Glomerular endothelial cell (primary cell): ENCODE data around the gene COMMD8. TPM values are rescaled to one million over a fixed set of nuclear protein-coding genes. Genes with fewer than 3 reads are reported as not detected.

Experiments
- DNase-seq: peaks from one replicate; pipeline ENCODE4 v3.0.0-alpha.2; 2011; ENCODE audit warnings: low read depth, low spot score; ENCODE audit errors: extremely low read depth
- total RNA-seq: library from RNA; depleted of rRNA; stranded (reverse); fragments of >200 nt; gene quantifications from 2 replicates; pipeline ENCODE4 v1.2.3, GENCODE V29; 2015

The COMMD8 gene
- total RNA-seq, 1 donor from 2014 or later, result 14.4 TPM

DNA sequence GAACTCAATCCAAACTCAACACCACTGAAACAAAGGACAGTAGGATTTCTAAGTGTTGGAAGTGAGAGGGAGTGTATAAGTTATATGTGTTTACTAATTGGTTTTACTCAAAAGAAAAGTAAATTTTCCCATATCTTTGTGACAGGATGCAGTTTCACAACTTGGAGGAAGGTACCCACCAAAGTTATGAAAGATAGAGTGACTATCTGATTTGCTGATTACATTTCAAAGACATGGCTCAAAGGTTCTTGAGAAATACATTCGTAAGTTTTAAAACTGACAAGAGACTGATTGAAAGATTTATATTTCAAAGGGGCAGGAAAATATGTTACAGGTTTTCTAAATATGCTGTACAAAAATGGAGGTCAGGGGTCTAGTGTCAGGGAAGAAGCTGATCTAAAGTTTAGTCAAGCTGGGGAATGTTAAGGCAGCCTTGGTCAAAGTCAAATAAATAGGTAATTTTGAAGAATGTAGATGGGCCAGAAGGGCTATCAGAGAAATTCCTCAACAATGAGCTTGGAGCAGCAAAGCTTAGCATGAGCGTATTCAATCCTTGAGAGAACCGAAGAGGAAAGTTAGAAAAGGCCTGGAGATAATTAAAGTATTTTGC, 9.7 kb upstream of the COMMD8 start:
- DNase-seq, result no peak

- no peak for DNase-seq
These were observed 8.1 kb upstream of the COMMD8 start for GRCh38 chr4:47471591-47471990.

DNA sequence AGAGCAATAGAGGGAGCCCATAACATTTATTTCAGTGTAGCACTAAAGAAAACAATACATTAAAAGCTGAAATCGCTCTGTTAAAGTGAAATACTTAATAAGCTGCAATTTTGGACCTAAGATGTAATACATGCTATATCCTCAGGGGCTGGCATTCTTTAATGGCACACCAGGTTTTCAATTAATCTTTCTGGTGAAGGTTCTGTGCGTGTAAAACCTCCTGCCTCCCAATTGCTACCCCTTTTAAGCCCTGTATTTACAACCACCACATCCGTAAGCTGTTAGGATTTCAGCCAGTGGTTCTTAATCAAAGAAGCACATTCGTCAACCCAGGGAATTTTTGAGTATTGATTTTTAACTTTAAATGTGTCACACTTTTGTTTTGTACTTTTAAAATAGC, 7.6 kb upstream of the COMMD8 start:
- no peak for DNase-seq

- no peak for DNase-seq
These were observed 6.4 kb upstream of the COMMD8 start for GRCh38 chr4:47469951-47470350.

DNA sequence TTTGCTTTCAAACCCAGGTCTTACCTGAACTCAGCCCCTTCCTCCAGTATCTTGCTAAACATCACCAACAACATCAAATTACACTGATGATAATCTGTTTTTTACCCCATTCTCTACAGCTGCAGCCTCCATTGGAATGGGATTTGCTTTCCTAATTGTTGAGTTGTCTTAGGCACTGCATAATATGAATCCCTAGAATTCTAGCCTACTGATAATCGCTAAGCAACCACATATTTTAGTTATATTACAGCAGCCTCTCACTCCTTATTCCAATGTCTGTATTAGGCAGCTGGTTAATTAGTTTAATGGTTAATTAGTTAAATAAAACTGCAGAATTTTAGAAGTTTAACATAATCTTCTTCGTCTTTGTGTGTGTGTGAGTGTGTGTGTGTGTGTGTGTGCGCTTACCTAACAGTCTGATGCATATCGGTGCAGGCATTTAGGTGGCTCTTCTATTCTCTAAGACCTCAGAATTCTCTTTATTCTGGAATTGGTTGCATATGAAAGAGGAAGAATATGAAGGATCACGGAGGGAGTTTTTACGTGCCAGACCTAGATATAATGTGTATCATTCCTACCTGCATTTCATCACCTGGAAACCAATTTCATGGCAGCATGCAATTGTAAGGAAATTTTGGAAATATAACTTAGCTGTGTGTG, 5.3 kb upstream of the COMMD8 start:
- DNase-seq, result no peak

DNA sequence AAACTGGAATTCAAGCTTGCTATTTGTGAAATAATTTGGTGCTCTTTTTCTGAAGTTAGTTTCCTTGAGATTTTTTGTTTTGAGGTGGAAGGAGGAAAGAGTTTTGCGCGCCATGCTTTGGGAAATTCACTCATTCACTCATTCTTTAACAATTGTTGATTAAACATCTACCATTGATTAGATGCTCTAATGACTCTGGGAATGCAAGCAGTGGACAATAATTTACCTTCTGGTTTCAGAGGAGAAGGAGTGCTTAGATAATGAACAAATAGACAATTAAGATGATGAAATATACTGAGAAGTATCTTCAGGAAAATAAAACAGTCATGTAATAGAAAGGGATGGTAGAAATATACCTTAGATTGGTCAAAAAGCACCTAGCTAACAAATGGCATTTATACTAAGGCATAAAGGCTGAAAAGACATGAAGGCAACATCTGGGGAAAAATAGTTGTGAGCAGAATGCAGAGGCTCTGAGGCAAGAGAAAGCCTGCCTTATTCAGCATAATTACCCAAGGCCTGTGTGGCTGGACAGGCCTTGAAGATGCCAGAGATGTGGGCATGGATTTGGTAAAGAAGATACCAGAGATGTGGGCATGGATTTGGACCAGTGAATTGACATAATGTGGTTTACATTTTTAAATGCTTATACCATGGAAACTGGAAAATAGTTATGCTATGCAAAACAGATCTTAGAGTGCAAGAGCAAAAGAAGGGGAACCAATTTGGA, 2.7 kb upstream of the COMMD8 start:
- no peak for DNase-seq

- DNase-seq, result no peak
These were observed 1.5 kb upstream of the COMMD8 start for GRCh38 chr4:47465004-47465403.

DNA sequence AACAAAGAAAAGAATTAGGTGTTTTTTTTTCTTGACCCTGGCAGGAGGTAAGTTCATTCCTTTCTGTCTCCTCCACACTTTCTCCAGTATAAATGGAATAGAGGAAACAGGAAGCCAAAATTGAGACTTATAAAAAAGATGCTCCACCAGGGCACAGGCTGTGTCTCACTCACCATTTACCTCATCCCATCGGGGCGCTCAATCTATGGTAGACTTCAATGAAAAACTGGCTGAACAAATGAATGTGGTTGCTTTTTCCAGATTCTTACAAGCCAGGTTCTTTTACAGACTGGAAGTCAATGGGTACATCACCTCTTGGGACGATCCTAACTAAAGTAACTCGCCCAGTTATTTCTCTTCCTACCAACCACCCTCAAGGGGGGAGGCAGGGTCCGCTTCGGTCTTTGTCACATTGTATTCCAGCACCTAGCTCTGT, 685 bp downstream of the COMMD8 start:
- DNase-seq, result no peak

- DNase-seq, result no peak
These were observed 11.8 kb downstream of the COMMD8 start for GRCh38 chr4:47451657-47452056.

DNA sequence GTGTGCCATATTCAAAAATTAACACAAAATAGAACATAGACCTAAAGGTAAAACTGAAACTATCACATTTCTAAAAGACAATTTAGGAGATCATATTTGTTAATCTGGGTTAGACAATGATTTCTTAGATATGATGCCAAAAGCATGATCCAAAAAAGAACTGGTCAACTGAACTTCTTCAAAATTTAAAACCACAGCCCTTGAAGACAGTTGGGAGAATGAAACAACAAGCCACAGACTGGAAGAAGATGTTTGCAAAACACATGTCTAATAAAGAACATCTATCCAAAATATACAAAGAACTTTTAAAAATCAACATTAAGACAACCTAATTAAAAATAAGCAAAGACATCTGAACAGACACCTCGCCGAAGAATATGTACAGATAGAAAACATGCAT, 19.5 kb downstream of the COMMD8 start:
- DNase-seq, result no peak

DNA sequence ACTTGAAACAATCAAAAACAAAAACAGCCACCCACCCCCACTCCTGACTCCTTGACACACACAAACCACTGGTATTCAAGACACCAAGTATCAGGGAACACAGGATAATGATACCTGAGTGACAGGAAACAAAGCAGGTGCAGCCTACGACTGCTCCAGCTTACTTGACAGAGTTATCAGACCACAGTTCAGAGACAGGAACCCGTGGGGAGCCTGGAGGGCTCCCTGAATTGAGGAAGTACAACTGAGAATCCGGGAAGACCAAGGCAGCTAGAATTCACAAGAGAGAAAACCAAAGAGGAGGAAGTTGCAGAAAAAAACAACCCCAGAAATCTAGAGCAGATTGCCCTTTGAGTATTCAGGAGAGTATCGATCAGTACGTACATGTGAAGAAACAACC, 20.5 kb downstream of the COMMD8 start:
- DNase-seq, result no peak

GRCh38 chr4:47434931-47435330, 28.6 kb downstream of the COMMD8 start:
- DNase-seq, result no peak

GRCh38 chr4:47432749-47433148, 30.8 kb downstream of the COMMD8 start:
- DNase-seq, result no peak

- DNase-seq, result no peak
These were observed 35.6 kb downstream of the COMMD8 start for GRCh38 chr4:47427935-47428334.

DNA sequence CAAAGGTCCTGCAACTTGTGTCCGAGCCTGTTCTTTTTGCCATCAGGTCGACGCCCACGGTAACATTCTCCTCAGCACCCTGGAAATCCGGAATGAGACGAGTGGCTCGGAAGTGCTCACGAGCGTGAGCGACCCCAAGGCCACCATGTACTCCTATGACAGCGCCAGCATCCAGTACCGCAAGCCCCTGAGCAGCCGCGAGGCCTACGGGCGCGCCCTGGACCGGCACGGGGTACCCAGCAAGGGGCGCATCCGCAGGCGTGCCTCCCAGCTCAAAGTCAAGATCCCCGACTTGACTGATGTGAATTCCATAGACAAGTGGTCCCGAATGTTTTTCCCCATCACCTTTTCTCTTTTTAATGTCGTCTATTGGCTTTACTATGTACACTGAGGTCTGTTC, 37.9 kb downstream of the COMMD8 start:
- no peak for DNase-seq

GRCh38 chr4:47419296-47419695, 44.2 kb downstream of the COMMD8 start:
- no peak for DNase-seq

DNA sequence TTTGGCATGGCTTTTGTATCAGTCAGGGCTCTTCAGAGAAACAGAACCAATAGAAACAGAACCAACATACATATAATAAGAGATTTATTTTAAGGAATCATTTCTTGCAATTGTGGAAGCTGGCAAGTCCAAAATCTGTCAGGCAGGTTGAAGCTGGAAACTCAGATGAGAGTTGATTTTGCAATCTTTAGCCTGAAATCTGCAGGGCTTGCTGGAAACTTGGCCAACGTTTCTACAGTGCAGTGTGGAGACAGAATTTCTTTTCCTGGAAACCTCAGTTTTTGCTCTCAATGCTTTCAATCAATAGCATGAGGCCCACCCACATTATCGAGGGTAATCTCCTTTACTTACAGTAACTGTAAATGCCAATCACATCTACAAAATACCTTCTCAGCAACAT, 45.4 kb downstream of the COMMD8 start:
- DNase-seq, result no peak

- no peak for DNase-seq
These were observed 47.8 kb downstream of the COMMD8 start for GRCh38 chr4:47415719-47416118.

- no peak for DNase-seq
These were observed 50.0 kb downstream of the COMMD8 start for GRCh38 chr4:47413521-47413920.

- no peak for DNase-seq
These were observed 53.2 kb downstream of the COMMD8 start for GRCh38 chr4:47410271-47410670.

- no peak for DNase-seq
These were observed 57.1 kb downstream of the COMMD8 start for GRCh38 chr4:47406408-47406807.
